HUES64 (cell line): ENCODE results near the gene EYA4.
A peak's percentile ranks its signal among the peaks of the same experiment; 100 is the strongest.

Source experiments
- H3K27ac ChIP-seq: 2 replicates; pipeline ENCODE4 v1.7.0; 2013; ENCODE audit warnings: low read depth, low read length, inconsistent platforms
- H3K27me3 ChIP-seq: 2 replicates; pipeline ENCODE4 v1.6.1; 2013; ENCODE audit warnings: mild to moderate bottlenecking, low read length; ENCODE audit not compliant: insufficient read depth
- H3K36me3 ChIP-seq: 2 replicates; pipeline ENCODE4 v1.6.1; 2013; ENCODE audit warnings: mild to moderate bottlenecking, low read length; ENCODE audit not compliant: insufficient read depth
- H3K4me1 ChIP-seq: 2 replicates; pipeline ENCODE4 v1.6.1; 2013; ENCODE audit warnings: mild to moderate bottlenecking, low read length, moderate library complexity; ENCODE audit not compliant: insufficient read depth
- H3K4me3 ChIP-seq: 2 replicates; pipeline ENCODE4 v1.5.1; 2013; ENCODE audit warnings: mild to moderate bottlenecking, low read length, moderate library complexity
- H3K9ac ChIP-seq: 2 replicates; pipeline ENCODE4 v1.6.1; 2013; ENCODE audit warnings: mild to moderate bottlenecking, low read depth, low read length
- H3K9me3 ChIP-seq: 2 replicates; pipeline ENCODE4 v1.6.1; 2013; ENCODE audit warnings: low read depth, low read length; ENCODE audit not compliant: insufficient read depth
- WGBS: fragments of 150-250, 120-280 bp; methylation state at CpG from one replicate; pipeline ENCODE4 v1.1.7; 2013; ENCODE audit warnings: missing lambda C conversion rate; 5-methylcytosine and 5-hydroxymethylcytosine counted together

EYA4 gene

GRCh38 chr6:133242637-133243585 lies 1.8 kb downstream of the EYA4 start:
- H3K4me1 ChIP-seq = peaks cover 19% of the 10 kb centered on the region
- WGBS = under 1% methylated on average over 35 of the region's 36 CpGs
- no peaks in the 10 kb centered on the region for H3K9me3 ChIP-seq
- H3K27me3 ChIP-seq = peaks cover 98% of the 10 kb centered on the region
- H3K36me3 ChIP-seq = no peaks in the 10 kb centered on the region
- no peak overlapping the region for H3K27ac ChIP-seq
- no peak overlapping the region for H3K9ac ChIP-seq
- peak overlapping the region; percentile 63 for H3K4me3 ChIP-seq

GRCh38 chr6:133243723-133244305 lies 2.7 kb downstream of the EYA4 start:
- 60% methylated on average over 3 of the region's 7 CpGs for WGBS
- H3K27me3 ChIP-seq = peaks cover 91% of the 10 kb centered on the region
- no peaks in the 10 kb centered on the region for H3K9me3 ChIP-seq

GRCh38 chr6:133244519-133244918 lies 3.4 kb downstream of the EYA4 start:
- Histone ChIP-seq H3K27me3 (peaks cover 84% of the 10 kb centered on the region), H3K27ac (no peak overlapping the region), H3K36me3 (no peaks in the 10 kb centered on the region), H3K4me1 (peaks cover 27% of the 10 kb centered on the region), H3K9ac (no peak overlapping the region), H3K9me3 (no peaks in the 10 kb centered on the region), H3K4me3 (no peak overlapping the region)
- 67% methylated on average over 1 of the region's 4 CpGs for WGBS

More at GRCh38 chr6:133243723-133244305, 2.7 kb downstream of the EYA4 start:
- H3K27ac ChIP-seq = no peak overlapping the region
- no peaks in the 10 kb centered on the region for H3K36me3 ChIP-seq
- H3K4me3 ChIP-seq = no peak overlapping the region
- H3K9ac ChIP-seq = no peak overlapping the region
- peaks cover 27% of the 10 kb centered on the region for H3K4me1 ChIP-seq

- Histone ChIP-seq H3K27ac (no peak overlapping the region), H3K27me3 (peaks cover 79% of the 10 kb centered on the region), H3K36me3 (no peaks in the 10 kb centered on the region), H3K9ac (no peak overlapping the region), H3K4me1 (peaks cover 27% of the 10 kb centered on the region), H3K4me3 (no peak overlapping the region), H3K9me3 (no peaks in the 10 kb centered on the region)
- WGBS = no CpG with 5 or more reads among the region's 1 CpG
These were observed 3.9 kb downstream of the EYA4 start for GRCh38 chr6:133245007-133245406.

DNA sequence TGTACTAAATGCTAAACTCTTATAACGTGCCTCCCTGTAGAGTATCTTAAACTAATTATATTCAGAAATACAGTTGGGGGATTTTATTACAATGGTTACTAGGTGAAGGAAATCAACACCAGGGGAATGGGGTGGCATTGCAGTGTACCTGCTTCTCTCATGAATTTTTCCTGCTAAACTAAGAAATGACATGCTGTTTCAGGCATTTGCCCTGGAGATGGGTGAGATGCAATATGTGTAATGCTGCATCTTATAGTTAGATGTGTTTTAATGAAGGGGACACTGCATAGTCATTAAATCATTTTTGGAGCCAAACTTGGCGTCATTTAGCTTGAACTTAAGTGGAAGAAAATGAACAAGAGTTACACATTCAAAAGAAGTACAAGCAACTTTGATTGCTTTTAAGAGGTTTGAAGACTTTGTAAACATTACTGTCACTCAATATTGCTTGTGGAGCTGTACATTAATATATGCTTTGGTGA lies 4.3 kb downstream of the EYA4 start:
- Histone ChIP-seq H3K4me1 (peaks cover 23% of the 10 kb centered on the region), H3K9me3 (no peaks in the 10 kb centered on the region), H3K4me3 (no peak overlapping the region), H3K27me3 (peaks cover 74% of the 10 kb centered on the region), H3K27ac (no peak overlapping the region), H3K36me3 (no peaks in the 10 kb centered on the region), H3K9ac (no peak overlapping the region)
- 100% methylated on average over 1 of the region's 2 CpGs for WGBS

DNA sequence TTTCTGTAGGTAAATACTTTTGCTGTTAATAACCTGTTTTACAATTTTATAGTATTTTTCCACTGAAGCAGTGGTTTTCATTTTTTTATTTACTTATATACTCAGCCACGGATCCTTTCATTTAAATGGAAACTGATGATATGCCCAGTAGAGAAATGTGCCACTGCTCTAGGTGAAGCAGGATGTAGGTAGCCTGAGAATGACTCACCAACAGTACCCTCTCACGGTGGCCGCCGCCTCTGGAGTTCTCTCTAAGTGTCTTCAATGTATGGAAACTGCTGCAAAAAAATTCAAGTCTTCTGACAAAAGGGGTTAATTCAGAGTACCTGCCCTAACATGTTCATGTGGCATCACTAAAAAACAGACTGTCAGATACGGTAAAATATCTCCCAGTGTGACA lies 6.4 kb downstream of the EYA4 start:
- Histone ChIP-seq H3K36me3 (no peaks in the 10 kb centered on the region), H3K27ac (no peak overlapping the region), H3K4me1 (peaks cover 23% of the 10 kb centered on the region), H3K9me3 (no peaks in the 10 kb centered on the region), H3K27me3 (peaks cover 53% of the 10 kb centered on the region), H3K4me3 (no peak overlapping the region), H3K9ac (no peak overlapping the region)
- 62% methylated on average over 5 of the region's 5 CpGs for WGBS

GRCh38 chr6:133248241-133249001 lies 7.3 kb downstream of the EYA4 start:
- Histone ChIP-seq H3K9me3 (no peaks in the 10 kb centered on the region), H3K36me3 (no peaks in the 10 kb centered on the region), H3K27me3 (peaks cover 45% of the 10 kb centered on the region), H3K9ac (no peak overlapping the region), H3K4me3 (no peak overlapping the region), H3K27ac (no peak overlapping the region), H3K4me1 (peaks cover 23% of the 10 kb centered on the region)
- 78% methylated on average over 5 of the region's 6 CpGs for whole genome bisulfite sequencing

DNA sequence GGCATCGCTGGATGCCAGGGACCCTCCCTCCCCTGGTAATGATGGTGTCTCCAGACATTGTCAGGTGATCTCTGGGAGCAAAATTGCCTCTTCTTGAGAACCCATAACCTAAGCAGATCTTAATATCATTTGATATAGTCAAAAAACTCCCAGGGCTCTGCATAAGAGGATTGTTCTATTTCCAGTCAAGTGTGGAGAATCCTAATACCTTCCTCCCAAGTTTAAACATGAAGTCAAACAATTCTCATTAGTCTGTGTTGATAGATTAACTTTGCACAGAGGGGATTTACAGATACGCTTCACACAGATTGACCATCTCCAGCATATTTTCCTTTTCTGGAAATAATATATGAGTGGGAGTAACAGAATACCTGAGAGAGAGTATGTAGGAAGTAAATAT lies 10.5 kb downstream of the EYA4 start:
- no peak overlapping the region for H3K4me3 ChIP-seq
- peaks cover 11% of the 10 kb centered on the region; the same call in 1 of the 2 replicates for H3K4me1 ChIP-seq
- no peak overlapping the region for H3K9ac ChIP-seq
- no peaks in the 10 kb centered on the region for H3K9me3 ChIP-seq
- no peak overlapping the region for H3K27ac ChIP-seq
- H3K36me3 ChIP-seq = no peaks in the 10 kb centered on the region
- WGBS = 91% methylated on average over 1 of the region's 2 CpGs
- peaks cover 12% of the 10 kb centered on the region; the same call in 1 of the 2 replicates for H3K27me3 ChIP-seq

DNA sequence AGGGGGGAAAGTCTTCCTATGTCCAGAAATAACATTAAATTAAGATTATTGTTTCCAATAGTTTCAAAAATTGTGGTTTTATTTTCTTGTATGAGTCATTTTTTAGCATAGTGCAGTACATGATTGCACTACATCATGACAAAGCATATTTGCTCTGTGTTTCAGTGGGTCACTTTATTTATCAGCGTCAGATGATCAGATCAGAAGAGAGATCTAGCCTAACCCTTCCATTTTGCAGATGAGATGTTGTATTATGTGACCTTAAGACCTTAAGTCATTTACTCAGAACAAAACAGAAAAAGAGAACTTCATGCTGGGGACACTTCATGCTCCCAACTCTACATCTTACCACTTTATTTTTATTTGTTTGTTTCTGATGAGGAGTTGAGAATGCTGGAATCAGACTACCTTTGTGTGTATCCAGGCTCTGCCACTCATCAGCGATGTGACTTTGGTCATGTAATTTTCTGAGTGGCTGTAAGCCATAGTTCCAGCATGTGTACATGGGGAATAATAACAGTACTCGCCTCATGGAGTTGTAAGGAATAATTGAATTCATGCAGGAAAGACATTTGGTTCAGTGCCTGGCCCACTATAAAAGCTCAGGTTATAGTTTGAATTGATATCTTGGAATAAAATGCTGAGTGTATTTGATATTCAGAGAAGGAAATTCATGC lies 13.5 kb downstream of the EYA4 start:
- 92% methylated on average over 3 of the region's 3 CpGs for WGBS
- Histone ChIP-seq H3K36me3 (no peaks in the 10 kb centered on the region), H3K9ac (no peak overlapping the region), H3K4me3 (no peak overlapping the region), H3K4me1 (no peaks in the 10 kb centered on the region), H3K9me3 (no peaks in the 10 kb centered on the region), H3K27me3 (no peaks in the 10 kb centered on the region), H3K27ac (no peak overlapping the region)

- Histone ChIP-seq H3K27me3 (no peaks in the 10 kb centered on the region), H3K9me3 (no peaks in the 10 kb centered on the region), H3K9ac (no peak overlapping the region), H3K36me3 (no peaks in the 10 kb centered on the region), H3K4me3 (no peak overlapping the region), H3K4me1 (no peaks in the 10 kb centered on the region), H3K27ac (no peak overlapping the region)
- WGBS = 43% methylated on average over 1 of the region's 5 CpGs
These were observed 16.5 kb downstream of the EYA4 start for GRCh38 chr6:133257545-133258105.
